HG02970 (cell line): ENCODE data around the gene FCHO2.

Experiments used
- ATAC-seq: cut with Tn5 transposase; IDR thresholded peaks from one replicate; pipeline ENCODE4 v1.9.1; 2021; ENCODE audit warnings: mild to moderate bottlenecking, moderate library complexity, moderate number of reproducible peaks; ENCODE audit not compliant: unreplicated experiment, low FRiP score

Gene FCHO2

GRCh38 chr5:73103870-73104299, 148.0 kb downstream of the FCHO2 start:
- ATAC-seq, result no peak

GRCh38 chr5:73104326-73104725, 148.5 kb downstream of the FCHO2 start:
- no peak for ATAC-seq

GRCh38 chr5:73106335-73106734, 150.5 kb downstream of the FCHO2 start:
- ATAC-seq, result no peak

GRCh38 chr5:73110190-73110589, 154.3 kb downstream of the FCHO2 start:
- ATAC-seq, result no peak

GRCh38 chr5:73111536-73111935, 155.7 kb downstream of the FCHO2 start:
- no peak for ATAC-seq

- no peak for ATAC-seq
Observed at GRCh38 chr5:73112359-73112758, 156.5 kb downstream of the FCHO2 start.

- ATAC-seq, result no peak
Observed at GRCh38 chr5:73114044-73114688, 158.3 kb downstream of the FCHO2 start.

GRCh38 chr5:73115399-73116051, 159.7 kb downstream of the FCHO2 start:
- ATAC-seq, result no peak

- ATAC-seq, result no peak
Observed at GRCh38 chr5:73116506-73116905, 160.7 kb downstream of the FCHO2 start.

- ATAC-seq, result no peak
Observed at GRCh38 chr5:73117088-73117740, 161.4 kb downstream of the FCHO2 start.

GRCh38 chr5:73118391-73118973, 162.6 kb downstream of the FCHO2 start:
- no peak for ATAC-seq

GRCh38 chr5:73119451-73120157, 163.8 kb downstream of the FCHO2 start:
- ATAC-seq, result no peak

- no peak for ATAC-seq
Observed at GRCh38 chr5:73120222-73121118, 164.6 kb downstream of the FCHO2 start, which contains the start of gene TMEM171. Gene TMEM171, plus strand, starts transcription at chr5:73120575. Its CDS starts 2,799 bp downstream, at chr5:73123374.

- no peak for ATAC-seq
Observed at GRCh38 chr5:73121119-73121463, 165.2 kb downstream of the FCHO2 start.

- no peak for ATAC-seq
Observed at GRCh38 chr5:73122875-73123810, 167.3 kb downstream of the FCHO2 start.

- ATAC-seq, result no peak
Observed at GRCh38 chr5:73125289-73125688, 169.4 kb downstream of the FCHO2 start.

- no peak for ATAC-seq
Observed at GRCh38 chr5:73126381-73126780, 170.5 kb downstream of the FCHO2 start.

GRCh38 chr5:73126957-73127356, 171.1 kb downstream of the FCHO2 start:
- no peak for ATAC-seq

GRCh38 chr5:73129143-73129542, 173.3 kb downstream of the FCHO2 start:
- ATAC-seq, result no peak
